Common myeloid progenitor, CD34-positive (primary cell): ENCODE results near the gene SLC9B2.

Experiments
- CTCF ChIA-PET: fragments of 350-600 bp; sonication (Branson Sonifier 250); formaldehyde crosslinking; loops from one replicate; lab custom pipeline; 2021; ENCODE audit warnings: antibody characterized with exemption; lab: Charles Lee
- POLR2A ChIA-PET: fragments of 350-600 bp; sonication (Branson Sonifier 250); formaldehyde crosslinking; loops from one replicate; lab custom pipeline; 2021; ENCODE audit warnings: antibody characterized with exemption; lab: Charles Lee
- DNase-seq, 3 donors: peaks; one replicate each; pipeline versions ENCODE4 v3.0.0 to v3.0.0-alpha.2; 2013
- H3K27ac ChIP-seq, 2 experiments: 1 replicate in 1 of 2; 2 replicates in 1 of 2; pipeline ENCODE4 v1.7.0; 2013; ENCODE audit warnings: inconsistent platforms in 2 of 2, low read length in 2 of 2, mild to moderate bottlenecking in 2 of 2, low read depth in 1 of 2, moderate library complexity in 1 of 2; ENCODE audit not compliant: severe bottlenecking in 2 of 2, insufficient read depth in 1 of 2, poor library complexity in 1 of 2
- H3K27me3 ChIP-seq, 5 experiments: replicated peaks in 2 of 5; 1 replicate in 3 of 5; 2 replicates in 2 of 5; pipeline versions ENCODE4 v1.6.1 to v1.7.0; 2013; ENCODE audit warnings: low read length in 4 of 5, mild to moderate bottlenecking in 2 of 5, moderate library complexity in 2 of 5, inconsistent platforms in 1 of 5; ENCODE audit not compliant: insufficient read depth in 5 of 5, control insufficient read depth in 4 of 5
- H3K36me3 ChIP-seq, 4 experiments: 1 replicate in 2 of 4; 2 replicates in 2 of 4; pipeline versions ENCODE4 v1.6.1 to v1.7.0; 2013; ENCODE audit warnings: low read length in 3 of 4, control low read depth in 1 of 4, mild to moderate bottlenecking in 1 of 4; ENCODE audit not compliant: control insufficient read depth in 4 of 4, insufficient read depth in 4 of 4
- H3K4me1 ChIP-seq, 4 experiments: 1 replicate in 3 of 4; 2 replicates in 1 of 4; pipeline versions ENCODE4 v1.6.1 to v1.7.1; 2013; ENCODE audit warnings: low read length in 3 of 4, mild to moderate bottlenecking in 3 of 4, control low read depth in 1 of 4, inconsistent platforms in 1 of 4, moderate library complexity in 1 of 4; ENCODE audit not compliant: control insufficient read depth in 4 of 4, insufficient read depth in 4 of 4; ENCODE audit errors: control extremely low read depth in 1 of 4
- H3K4me3 ChIP-seq, 7 experiments: 1 replicate in 4 of 7; 2 replicates in 3 of 7; pipeline versions ENCODE4 v1.5.1 to v1.7.0; 2013; ENCODE audit warnings: mild to moderate bottlenecking in 7 of 7, low read length in 6 of 7, moderate library complexity in 6 of 7, inconsistent platforms in 2 of 7, low read depth in 2 of 7, control low read depth in 1 of 7; ENCODE audit not compliant: insufficient read depth in 4 of 7, control insufficient read depth in 1 of 7; ENCODE audit errors: extremely low read depth in 1 of 7
- H3K9me3 ChIP-seq, 5 experiments: 1 replicate in 4 of 5; 2 replicates in 1 of 5; pipeline versions ENCODE4 v1.6.1 to v1.7.1; 2013; ENCODE audit warnings: low read length in 4 of 5, mild to moderate bottlenecking in 2 of 5, inconsistent platforms in 1 of 5, low read depth in 1 of 5, moderate library complexity in 1 of 5; ENCODE audit not compliant: control insufficient read depth in 4 of 5, insufficient read depth in 2 of 5; ENCODE audit errors: control extremely low read depth in 1 of 5
- WGBS: methylation state at CpG from one replicate; pipeline ENCODE4 v1.1.5; 2013; ENCODE audit not compliant: insufficient coverage; 5-methylcytosine and 5-hydroxymethylcytosine counted together

SLC9B2 gene

GRCh38 chr4:103097112-103097511 is 20.6 kb upstream of the SLC9B2 start:
- Histone ChIP-seq H3K4me1 (peaks cover 9 to 18% (median 10%) of the 10 kb centered on the region in 4 experiments), H3K27me3 (no peaks in the 10 kb centered on the region), H3K27ac (no peak overlapping the region), H3K4me3 (no peak overlapping the region), H3K36me3 (peaks cover 0 to 4% (median 2%) of the 10 kb centered on the region in 4 experiments), H3K9me3 (no peaks in the 10 kb centered on the region)
- DNase-seq = no peak
- 100% methylated on average over 1 of the region's 2 CpGs for WGBS
- POLR2A ChIA-PET = no interaction called here
- CTCF ChIA-PET = interaction anchor here (10.2 kb wide), 1 partner anchor 476 kb away, joined by 87 read pairs; no protein-coding TSS in a partner anchor

- DNase-seq = no peak
- H3K36me3 ChIP-seq = peaks cover 6 to 15% (median 10%) of the 10 kb centered on the region in 4 experiments
- peaks cover 9 to 20% (median 10%) of the 10 kb centered on the region in 4 experiments for H3K4me1 ChIP-seq
- ChIA-PET POLR2A (no interaction called here), CTCF (interaction anchor here (1.0 to 10.2 kb wide), 7 partner anchors 11 to 474 kb away, joined by 3 to 87 read pairs (median 6); partner anchors contain the start of gene SLC9B2)
- no peak overlapping the region for H3K4me3 ChIP-seq
- H3K9me3 ChIP-seq = no peaks in the 10 kb centered on the region
- 97% methylated on average over 3 of the region's 3 CpGs for WGBS
- no peaks in the 10 kb centered on the region for H3K27me3 ChIP-seq
- H3K27ac ChIP-seq = no peak overlapping the region
These were observed 18.5 kb upstream of the SLC9B2 start for GRCh38 chr4:103095080-103095479.

- Histone ChIP-seq H3K36me3 (peaks cover 13 to 40% (median 17%) of the 10 kb centered on the region in 4 experiments), H3K27me3 (no peaks in the 10 kb centered on the region), H3K4me3 (peak overlapping the region in 2 of 7 experiments; percentile 12 to 40), H3K4me1 (peaks cover 0 to 8% (median 0%) of the 10 kb centered on the region in 4 experiments), H3K9me3 (no peaks in the 10 kb centered on the region), H3K27ac (no peak overlapping the region)
- ChIA-PET POLR2A (interaction anchor here (0.8 to 1.5 kb wide), 3 partner anchors 17 to 672 kb away, joined by 3 to 4 read pairs (median 3); partner anchors contain the start of gene UBE2D3), CTCF (interaction anchor here (0.7 to 10.2 kb wide), 13 partner anchors 9 to 676 kb away, joined by 3 to 87 read pairs (median 5); partner anchors contain the start of gene BDH2)
- no peak for DNase-seq
These were observed 15.7 kb upstream of the SLC9B2 start for GRCh38 chr4:103092245-103092644.

- Histone ChIP-seq H3K27me3 (no peaks in the 10 kb centered on the region), H3K9me3 (no peaks in the 10 kb centered on the region), H3K36me3 (peaks cover 13 to 45% (median 20%) of the 10 kb centered on the region in 4 experiments), H3K4me3 (no peak overlapping the region), H3K4me1 (peaks cover 0 to 8% (median 0%) of the 10 kb centered on the region in 4 experiments), H3K27ac (no peak overlapping the region)
- peak; percentile 80 to 91 (median 83) for DNase-seq
- CTCF ChIA-PET = interaction anchor here (0.7 to 10.2 kb wide), 20 partner anchors 9 to 675 kb away, joined by 3 to 87 read pairs (median 5); partner anchors contain the start of genes BDH2 and SLC9B2
- 100% methylated on average over 1 of the region's 3 CpGs for WGBS
- POLR2A ChIA-PET = interaction anchor here (0.9 to 1.5 kb wide), 2 partner anchors 265 to 671 kb away, joined by 3 to 4 read pairs; partner anchors contain the start of gene UBE2D3
These were observed 15.2 kb upstream of the SLC9B2 start for GRCh38 chr4:103091601-103092223.

GRCh38 chr4:103089481-103089880 is 12.9 kb upstream of the SLC9B2 start:
- 86% methylated on average over 2 of the region's 2 CpGs for WGBS
- CTCF ChIA-PET = interaction anchor here (1.1 to 10.2 kb wide), 6 partner anchors 8 to 659 kb away, joined by 5 to 87 read pairs (median 27); partner anchors contain the start of gene BDH2
- H3K36me3 ChIP-seq = peaks cover 16 to 59% (median 27%) of the 10 kb centered on the region in 4 experiments
- POLR2A ChIA-PET = no interaction called here
- DNase-seq = no peak
- no peak overlapping the region for H3K27ac ChIP-seq
- H3K9me3 ChIP-seq = no peaks in the 10 kb centered on the region
- H3K27me3 ChIP-seq = no peaks in the 10 kb centered on the region
- peaks cover 0 to 8% (median 0%) of the 10 kb centered on the region in 4 experiments for H3K4me1 ChIP-seq
- no peak overlapping the region for H3K4me3 ChIP-seq

- H3K9me3 ChIP-seq = no peaks in the 10 kb centered on the region
- CTCF ChIA-PET = interaction anchor here (0.5 to 0.6 kb wide), 2 partner anchors 33 to 53 kb away, joined by 3 read pairs; no protein-coding TSS in a partner anchor
- no peak for DNase-seq
- H3K4me3 ChIP-seq = no peak overlapping the region
- H3K36me3 ChIP-seq = peaks cover 19 to 59% (median 27%) of the 10 kb centered on the region in 4 experiments
- no peak overlapping the region for H3K27ac ChIP-seq
- no peaks in the 10 kb centered on the region for H3K4me1 ChIP-seq
- no peaks in the 10 kb centered on the region for H3K27me3 ChIP-seq
- no CpG with 5 or more reads among the region's 1 CpG for WGBS
- POLR2A ChIA-PET = no interaction called here
These were observed 10.0 kb upstream of the SLC9B2 start for GRCh38 chr4:103086551-103086950.
